GM18909 (cell line): ENCODE data around the gene RAMACL.

ENCODE experiments used
- ATAC-seq: cut with Tn5 transposase; IDR thresholded peaks from one replicate; pipeline ENCODE4 v1.9.1; 2021; ENCODE audit warnings: mild to moderate bottlenecking; ENCODE audit not compliant: unreplicated experiment, poor library complexity

Gene RAMACL

GRCh38 chr6:166618866-166619761 is 32.6 kb upstream of the RAMACL start:
- ATAC-seq, result no peak

DNA sequence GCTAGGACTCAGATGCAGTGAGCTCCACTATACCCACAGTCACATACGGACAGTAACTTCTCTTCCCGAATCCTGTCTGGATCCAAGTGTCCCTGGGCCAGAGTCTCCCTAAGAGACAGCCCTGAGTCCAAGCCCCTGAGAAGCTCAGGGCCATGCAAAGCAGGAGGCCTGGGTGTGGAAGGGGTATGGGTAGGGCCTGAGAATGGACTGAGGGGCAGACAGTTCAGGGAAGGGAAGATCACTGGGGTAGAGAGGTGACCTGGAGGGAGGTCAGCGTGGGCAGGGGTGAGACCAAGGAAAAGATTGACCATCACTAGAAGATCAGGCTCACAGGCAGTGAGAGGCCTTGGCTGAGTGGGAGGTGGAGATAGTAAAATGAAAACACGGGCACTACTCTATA is 31.8 kb upstream of the RAMACL start:
- no peak for ATAC-seq

DNA sequence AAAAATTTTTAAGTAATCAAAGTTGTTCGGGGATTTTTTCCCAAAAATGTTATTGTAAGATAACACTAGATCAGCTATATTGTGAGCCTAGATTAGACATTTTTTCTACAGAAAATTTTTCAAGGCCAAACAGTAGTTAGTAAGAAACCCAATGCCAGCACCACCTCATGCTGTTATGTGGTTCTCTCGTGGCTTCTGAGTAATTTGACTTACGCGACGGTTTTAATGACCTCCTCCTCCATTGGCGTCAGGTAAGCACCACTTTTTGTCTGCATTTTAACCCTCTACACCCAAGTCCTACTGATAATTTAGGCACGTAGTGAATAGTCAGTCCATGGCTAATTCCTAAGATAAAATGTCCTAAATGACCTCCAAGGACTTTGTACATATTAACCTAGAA is 30.9 kb upstream of the RAMACL start:
- no peak for ATAC-seq

DNA sequence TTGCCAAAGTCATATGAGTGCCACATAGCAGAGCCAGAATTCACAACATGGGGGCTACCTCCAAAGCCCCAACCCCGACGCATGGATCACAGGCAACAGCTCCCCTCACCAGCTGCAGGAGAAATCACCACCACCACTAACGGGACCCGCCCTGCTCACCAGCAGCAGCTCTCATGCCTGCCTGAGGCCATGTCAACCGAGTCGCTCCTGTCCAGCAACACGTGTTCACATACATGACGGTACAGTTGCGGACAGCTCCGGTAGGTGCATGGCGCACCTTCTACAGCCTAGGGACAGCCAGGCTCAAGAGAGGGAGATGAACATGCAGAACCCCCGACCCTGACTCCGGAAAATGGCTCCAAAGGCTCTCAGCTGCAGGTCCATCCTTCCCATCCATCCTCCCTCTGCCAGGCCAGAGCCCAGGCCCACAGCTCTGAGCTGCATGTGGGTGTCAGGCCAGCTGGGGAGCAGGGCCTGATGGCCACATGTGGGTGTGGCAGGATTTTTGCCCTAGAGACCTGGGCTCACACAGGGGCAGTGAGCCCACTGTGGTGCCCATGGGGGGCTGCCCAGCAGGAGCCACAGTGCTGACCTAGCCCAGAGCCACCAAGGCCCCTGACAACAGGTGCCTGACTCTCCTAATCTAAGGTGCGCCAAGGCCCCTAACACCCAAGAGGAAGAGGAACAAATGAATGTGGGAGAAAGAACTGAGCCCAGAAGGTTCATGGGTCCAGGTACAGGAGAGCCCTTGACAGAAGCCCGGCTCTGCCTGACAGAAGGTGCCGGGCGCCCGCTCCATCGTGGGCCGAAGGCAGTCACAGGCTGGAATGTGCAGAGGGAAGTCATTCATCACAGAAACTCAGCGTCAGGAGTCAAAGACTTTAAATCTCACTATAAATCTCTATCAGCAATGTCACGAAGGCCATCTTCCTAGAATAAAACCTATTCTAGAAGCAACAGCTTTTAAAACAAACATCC is 30.1 kb upstream of the RAMACL start:
- no peak for ATAC-seq

DNA sequence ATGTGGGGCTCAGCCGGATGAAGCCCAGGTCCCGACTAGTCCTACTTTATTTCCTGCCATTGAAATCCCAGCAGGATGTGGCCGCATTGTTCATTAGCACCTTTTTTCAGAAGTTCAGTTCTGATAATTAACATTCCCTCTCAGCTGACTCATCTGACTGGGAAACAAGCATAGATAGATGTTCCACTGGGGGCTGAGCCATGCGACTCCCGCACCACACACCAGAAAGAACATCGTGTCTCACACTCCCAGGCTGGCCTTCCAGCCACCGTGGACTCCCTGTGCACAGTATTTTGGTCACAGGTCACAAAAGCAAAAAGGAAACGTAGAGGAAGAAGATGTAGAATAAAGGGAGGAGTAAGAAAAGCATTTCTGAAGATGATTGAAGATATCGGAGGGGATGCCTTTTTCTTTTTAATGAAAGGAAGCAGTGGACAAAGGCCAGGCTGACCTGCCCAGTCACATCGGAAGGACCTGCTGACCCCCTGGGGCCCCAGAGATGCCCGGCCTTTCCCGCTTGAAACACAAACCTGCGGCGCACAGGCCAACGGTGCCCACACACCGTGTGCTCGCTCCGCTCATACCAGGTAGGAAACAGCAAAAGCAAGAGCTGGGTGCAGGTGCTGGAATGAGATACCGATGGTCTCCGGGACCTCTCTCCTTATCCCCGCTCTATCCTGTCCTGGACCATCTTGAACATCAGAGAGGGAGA is 28.7 kb upstream of the RAMACL start:
- ATAC-seq, result no peak

- no peak for ATAC-seq
Measured at GRCh38 chr6:166614589-166614988, 28.1 kb upstream of the RAMACL start.

DNA sequence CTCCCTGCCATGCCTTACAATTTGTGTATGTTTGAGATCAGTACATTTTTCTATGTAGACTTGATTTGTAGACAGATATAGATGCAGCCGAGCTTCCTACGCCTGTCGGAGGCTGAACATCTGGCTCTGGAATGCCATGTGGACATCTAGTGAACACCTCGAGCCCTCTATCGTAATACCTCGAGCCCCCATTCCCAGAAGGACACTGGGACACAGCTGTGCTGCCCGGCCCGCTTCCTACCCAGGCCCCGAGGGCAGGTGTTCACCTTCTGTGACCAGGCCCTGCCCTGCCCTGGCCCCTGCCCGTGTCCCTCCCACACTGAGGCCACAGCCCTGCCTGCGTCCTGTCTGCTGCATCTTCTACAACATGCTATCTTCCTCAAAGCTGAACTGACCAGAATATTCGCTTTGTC is 27.7 kb upstream of the RAMACL start:
- no peak for ATAC-seq

GRCh38 chr6:166613027-166613426 is 26.5 kb upstream of the RAMACL start:
- no peak for ATAC-seq

GRCh38 chr6:166612471-166612881 is 26.0 kb upstream of the RAMACL start:
- ATAC-seq, result no peak

DNA sequence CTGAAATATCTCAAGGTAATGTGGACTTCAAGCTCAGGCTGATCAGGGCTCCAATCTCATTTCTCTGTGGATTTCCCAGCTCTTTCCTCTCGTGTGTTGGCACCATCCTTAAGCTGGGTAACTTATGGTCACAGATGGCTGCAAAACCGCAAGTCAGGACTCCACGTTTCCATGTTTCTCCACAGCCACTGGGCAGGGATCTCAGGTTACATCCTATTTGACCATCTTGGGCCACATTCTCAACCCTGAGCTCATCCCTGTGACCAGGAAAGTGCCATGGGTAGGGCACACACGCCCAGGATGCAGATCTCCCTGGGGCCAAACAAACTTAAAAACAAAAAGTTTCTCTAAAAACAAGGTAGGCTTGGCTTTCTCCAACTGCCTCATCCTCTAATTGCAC is 25.2 kb upstream of the RAMACL start:
- ATAC-seq, result no peak

- no peak for ATAC-seq
Measured at GRCh38 chr6:166610069-166610468, 23.6 kb upstream of the RAMACL start.

DNA sequence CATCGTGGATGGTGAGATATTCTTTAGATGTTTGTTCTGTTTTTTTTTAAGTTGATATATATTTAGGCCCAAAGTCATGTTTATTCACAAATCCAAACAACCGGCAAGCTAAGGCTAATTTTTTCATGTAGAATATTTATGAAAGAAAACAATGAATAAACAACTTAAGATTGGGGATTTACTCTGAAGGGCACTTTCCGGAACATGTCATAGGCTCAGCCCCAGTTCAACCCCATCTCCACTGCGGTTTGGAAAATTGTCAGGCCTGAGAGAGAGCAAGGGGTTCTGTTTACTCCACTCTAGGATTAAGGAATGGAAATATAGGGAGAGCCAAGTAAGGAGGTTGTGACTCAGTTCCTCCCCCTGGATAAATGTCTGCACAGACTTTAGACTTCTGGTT is 22.3 kb upstream of the RAMACL start:
- ATAC-seq, result no peak

- ATAC-seq, result no peak
Measured at GRCh38 chr6:166605752-166606151, 19.3 kb upstream of the RAMACL start.

GRCh38 chr6:166604911-166605310 is 18.4 kb upstream of the RAMACL start:
- no peak for ATAC-seq

DNA sequence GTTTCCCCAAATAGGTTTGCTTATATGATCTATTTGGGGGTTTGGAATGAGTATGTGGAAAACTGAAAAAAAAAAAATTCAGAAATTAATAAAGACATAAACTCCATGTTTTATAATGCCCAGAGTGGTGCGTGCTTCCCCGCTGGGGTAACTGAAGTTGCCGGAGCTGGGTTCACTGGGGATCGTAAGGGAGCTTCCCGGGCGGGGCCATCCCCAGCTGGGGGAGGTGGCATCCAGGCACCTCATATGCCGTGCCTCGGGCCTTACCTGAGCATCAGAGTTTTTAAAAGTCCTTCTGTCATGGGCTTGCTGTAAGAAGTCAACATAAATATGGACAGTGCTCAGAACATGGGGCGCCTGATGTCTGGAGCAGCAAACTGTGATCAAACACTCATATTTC is 17.9 kb upstream of the RAMACL start:
- ATAC-seq, result no peak

DNA sequence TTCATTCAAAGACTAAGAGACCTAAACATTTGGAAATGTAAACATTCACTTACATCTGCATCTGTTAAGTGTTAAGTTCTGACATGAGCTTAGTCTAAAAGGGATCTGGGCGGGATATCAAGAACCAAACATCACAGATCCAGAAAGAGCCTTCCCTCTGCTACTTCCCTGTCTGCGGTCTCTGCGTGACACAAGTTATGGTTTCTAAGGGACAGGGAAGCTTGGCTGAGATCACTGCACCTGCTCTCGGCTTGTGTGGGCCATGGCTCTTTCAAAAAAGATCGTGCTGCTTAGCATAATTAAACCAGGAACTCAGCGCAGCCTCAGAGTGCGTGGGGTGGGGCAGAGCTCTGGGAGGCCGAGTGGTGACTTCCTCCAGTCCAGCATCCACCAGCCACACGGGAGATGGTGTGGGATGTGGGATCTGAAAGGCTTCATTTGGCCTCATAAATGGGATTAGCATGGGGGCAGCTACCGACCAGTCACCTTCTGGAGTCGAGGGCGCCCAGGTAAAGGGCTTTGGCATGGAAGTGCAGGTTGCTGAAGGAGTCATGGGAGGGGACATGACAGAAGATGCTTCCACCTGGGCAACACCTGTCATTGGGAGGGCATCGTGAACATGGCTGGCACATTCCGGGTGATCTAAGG is 16.7 kb upstream of the RAMACL start:
- ATAC-seq, result no peak

GRCh38 chr6:166601956-166602355 is 15.5 kb upstream of the RAMACL start:
- ATAC-seq, result no peak

- ATAC-seq, result no peak
Measured at GRCh38 chr6:166600931-166601330, 14.5 kb upstream of the RAMACL start.

DNA sequence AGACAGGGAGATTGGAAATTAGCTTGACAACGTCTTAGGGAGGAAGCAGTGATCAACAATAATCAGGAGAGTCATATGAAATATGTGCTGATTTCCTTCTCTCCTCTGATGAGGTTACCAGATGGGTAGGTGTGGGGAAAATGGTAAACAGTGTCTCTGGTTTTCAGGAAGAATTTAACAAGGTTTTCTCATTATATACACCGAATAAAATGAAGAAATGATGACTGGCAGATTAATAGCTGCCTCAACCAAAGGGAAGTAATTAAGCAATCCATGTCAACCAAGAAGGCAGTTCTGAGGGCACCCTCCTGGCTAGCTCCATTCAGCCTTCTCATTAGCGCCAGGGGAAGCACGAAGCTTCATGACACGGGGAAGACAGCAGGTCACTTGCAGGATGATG is 12.7 kb upstream of the RAMACL start:
- no peak for ATAC-seq
